WTC11 (cell line): ENCODE measurements around the gene HDHD5.

Source experiments
- ATF2 ChIP-seq: sonication (generic); formaldehyde crosslinking; IDR thresholded peaks from 2 replicates; pipeline ENCODE4 v1.8.1; 2022; ENCODE audit warnings: low read depth, missing genetic modification reagents, borderline replicate concordance
- CBFB ChIP-seq: sonication (generic); formaldehyde crosslinking; IDR thresholded peaks from 2 replicates; pipeline ENCODE4 v1.8.1; 2022; ENCODE audit warnings: mild to moderate bottlenecking, low read depth, missing genetic modification reagents
- FOXJ3 ChIP-seq: sonication (generic); formaldehyde crosslinking; IDR thresholded peaks from 2 replicates; pipeline ENCODE4 v1.9.0; 2021; ENCODE audit warnings: missing genetic modification reagents, mild to moderate bottlenecking, borderline replicate concordance
- FOXP1 ChIP-seq: sonication (generic); formaldehyde crosslinking; IDR thresholded peaks from 2 replicates; pipeline ENCODE4 v1.8.0; 2022; ENCODE audit warnings: missing genetic modification reagents, mild to moderate bottlenecking, moderate library complexity, borderline replicate concordance
- MAX ChIP-seq: sonication (generic); formaldehyde crosslinking; IDR thresholded peaks from 2 replicates; pipeline ENCODE4 v1.8.0; 2022; ENCODE audit warnings: mild to moderate bottlenecking, missing genetic modification reagents
- MYBL2 ChIP-seq: sonication (generic); formaldehyde crosslinking; IDR thresholded peaks from 2 replicates; pipeline ENCODE4 v1.8.1; 2023; ENCODE audit warnings: mild to moderate bottlenecking, moderate library complexity, missing genetic modification reagents
- SP1 ChIP-seq: sonication (generic); formaldehyde crosslinking; conservative IDR thresholded peaks from 2 replicates; pipeline ENCODE4 v1.8.1; 2022; ENCODE audit warnings: missing genetic modification reagents
- TP53 ChIP-seq: sonication (generic); formaldehyde crosslinking; IDR thresholded peaks from 2 replicates; pipeline ENCODE4 v1.8.1; 2023; ENCODE audit warnings: mild to moderate bottlenecking, missing genetic modification reagents
- ZNF317 ChIP-seq: sonication (generic); formaldehyde crosslinking; IDR thresholded peaks from 2 replicates; pipeline ENCODE4 v1.8.1; 2023; ENCODE audit warnings: low read depth, mild to moderate bottlenecking, moderate library complexity, missing genetic modification reagents, borderline replicate concordance
- TF ChIP-seq, protein P1 (sequence below): sonication (generic); formaldehyde crosslinking; IDR thresholded peaks from 2 replicates; pipeline ENCODE4 v1.8.1; 2023; ENCODE audit warnings: mild to moderate bottlenecking, missing genetic modification reagents
- TF ChIP-seq, protein P2 (sequence below): fragments of 200-600 bp; IDR thresholded peaks from 2 replicates; pipeline ENCODE4 v1.8.0; 2022; ENCODE audit warnings: antibody characterized with exemption
- TF ChIP-seq, protein P3 (sequence below): sonication (generic); formaldehyde crosslinking; IDR thresholded peaks from 2 replicates; pipeline ENCODE4 v1.8.1; 2022; ENCODE audit warnings: missing genetic modification reagents, borderline replicate concordance
- TF ChIP-seq, protein P4 (sequence below): sonication (generic); formaldehyde crosslinking; conservative IDR thresholded peaks from 2 replicates; pipeline ENCODE4 v1.8.1; 2022; ENCODE audit warnings: mild to moderate bottlenecking, missing genetic modification reagents
- TF ChIP-seq, protein P5 (sequence below): sonication (generic); formaldehyde crosslinking; IDR thresholded peaks from 2 replicates; pipeline ENCODE4 v1.8.1; 2023; ENCODE audit warnings: mild to moderate bottlenecking, missing genetic modification reagents, borderline replicate concordance

GRCh38 chr22:17121233-17122195, 37.6 kb downstream of the HDHD5 start, which contains the start of gene TMEM121B:
- TF ChIP-seq ATF2 (CRISPR knock-in tag) (no peak), MYBL2 (CRISPR knock-in tag) (no peak; the same call in 1 of the 2 replicates), FOXJ3 (no peak), SP1 (peak; percentile 61; the same call in 1 of the 2 replicates), CBFB (CRISPR knock-in tag) (no peak), TP53 (CRISPR knock-in tag) (no peak), ZNF317 (CRISPR knock-in tag) (no peak), MAX (CRISPR knock-in tag) (peak; percentile 65), FOXP1 (CRISPR knock-in tag) (no peak; the same call in 1 of the 2 replicates)
- TF ChIP-seq, protein P1, sequence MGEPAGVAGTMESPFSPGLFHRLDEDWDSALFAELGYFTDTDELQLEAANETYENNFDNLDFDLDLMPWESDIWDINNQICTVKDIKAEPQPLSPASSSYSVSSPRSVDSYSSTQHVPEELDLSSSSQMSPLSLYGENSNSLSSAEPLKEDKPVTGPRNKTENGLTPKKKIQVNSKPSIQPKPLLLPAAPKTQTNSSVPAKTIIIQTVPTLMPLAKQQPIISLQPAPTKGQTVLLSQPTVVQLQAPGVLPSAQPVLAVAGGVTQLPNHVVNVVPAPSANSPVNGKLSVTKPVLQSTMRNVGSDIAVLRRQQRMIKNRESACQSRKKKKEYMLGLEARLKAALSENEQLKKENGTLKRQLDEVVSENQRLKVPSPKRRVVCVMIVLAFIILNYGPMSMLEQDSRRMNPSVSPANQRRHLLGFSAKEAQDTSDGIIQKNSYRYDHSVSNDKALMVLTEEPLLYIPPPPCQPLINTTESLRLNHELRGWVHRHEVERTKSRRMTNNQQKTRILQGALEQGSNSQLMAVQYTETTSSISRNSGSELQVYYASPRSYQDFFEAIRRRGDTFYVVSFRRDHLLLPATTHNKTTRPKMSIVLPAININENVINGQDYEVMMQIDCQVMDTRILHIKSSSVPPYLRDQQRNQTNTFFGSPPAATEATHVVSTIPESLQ (CRISPR knock-in tag) = no peak
- TF ChIP-seq, protein P2, sequence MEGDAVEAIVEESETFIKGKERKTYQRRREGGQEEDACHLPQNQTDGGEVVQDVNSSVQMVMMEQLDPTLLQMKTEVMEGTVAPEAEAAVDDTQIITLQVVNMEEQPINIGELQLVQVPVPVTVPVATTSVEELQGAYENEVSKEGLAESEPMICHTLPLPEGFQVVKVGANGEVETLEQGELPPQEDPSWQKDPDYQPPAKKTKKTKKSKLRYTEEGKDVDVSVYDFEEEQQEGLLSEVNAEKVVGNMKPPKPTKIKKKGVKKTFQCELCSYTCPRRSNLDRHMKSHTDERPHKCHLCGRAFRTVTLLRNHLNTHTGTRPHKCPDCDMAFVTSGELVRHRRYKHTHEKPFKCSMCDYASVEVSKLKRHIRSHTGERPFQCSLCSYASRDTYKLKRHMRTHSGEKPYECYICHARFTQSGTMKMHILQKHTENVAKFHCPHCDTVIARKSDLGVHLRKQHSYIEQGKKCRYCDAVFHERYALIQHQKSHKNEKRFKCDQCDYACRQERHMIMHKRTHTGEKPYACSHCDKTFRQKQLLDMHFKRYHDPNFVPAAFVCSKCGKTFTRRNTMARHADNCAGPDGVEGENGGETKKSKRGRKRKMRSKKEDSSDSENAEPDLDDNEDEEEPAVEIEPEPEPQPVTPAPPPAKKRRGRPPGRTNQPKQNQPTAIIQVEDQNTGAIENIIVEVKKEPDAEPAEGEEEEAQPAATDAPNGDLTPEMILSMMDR = no peak
- TF ChIP-seq, protein P3, sequence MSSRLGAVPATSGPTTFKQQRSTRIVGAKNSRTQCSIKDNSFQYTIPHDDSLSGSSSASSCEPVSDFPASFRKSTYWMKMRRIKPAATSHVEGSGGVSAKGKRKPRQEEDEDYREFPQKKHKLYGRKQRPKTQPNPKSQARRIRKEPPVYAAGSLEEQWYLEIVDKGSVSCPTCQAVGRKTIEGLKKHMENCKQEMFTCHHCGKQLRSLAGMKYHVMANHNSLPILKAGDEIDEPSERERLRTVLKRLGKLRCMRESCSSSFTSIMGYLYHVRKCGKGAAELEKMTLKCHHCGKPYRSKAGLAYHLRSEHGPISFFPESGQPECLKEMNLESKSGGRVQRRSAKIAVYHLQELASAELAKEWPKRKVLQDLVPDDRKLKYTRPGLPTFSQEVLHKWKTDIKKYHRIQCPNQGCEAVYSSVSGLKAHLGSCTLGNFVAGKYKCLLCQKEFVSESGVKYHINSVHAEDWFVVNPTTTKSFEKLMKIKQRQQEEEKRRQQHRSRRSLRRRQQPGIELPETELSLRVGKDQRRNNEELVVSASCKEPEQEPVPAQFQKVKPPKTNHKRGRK (CRISPR knock-in tag) = no peak
- TF ChIP-seq, protein P4, sequence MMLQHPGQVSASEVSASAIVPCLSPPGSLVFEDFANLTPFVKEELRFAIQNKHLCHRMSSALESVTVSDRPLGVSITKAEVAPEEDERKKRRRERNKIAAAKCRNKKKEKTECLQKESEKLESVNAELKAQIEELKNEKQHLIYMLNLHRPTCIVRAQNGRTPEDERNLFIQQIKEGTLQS (CRISPR knock-in tag) = no peak
- TF ChIP-seq, protein P5, sequence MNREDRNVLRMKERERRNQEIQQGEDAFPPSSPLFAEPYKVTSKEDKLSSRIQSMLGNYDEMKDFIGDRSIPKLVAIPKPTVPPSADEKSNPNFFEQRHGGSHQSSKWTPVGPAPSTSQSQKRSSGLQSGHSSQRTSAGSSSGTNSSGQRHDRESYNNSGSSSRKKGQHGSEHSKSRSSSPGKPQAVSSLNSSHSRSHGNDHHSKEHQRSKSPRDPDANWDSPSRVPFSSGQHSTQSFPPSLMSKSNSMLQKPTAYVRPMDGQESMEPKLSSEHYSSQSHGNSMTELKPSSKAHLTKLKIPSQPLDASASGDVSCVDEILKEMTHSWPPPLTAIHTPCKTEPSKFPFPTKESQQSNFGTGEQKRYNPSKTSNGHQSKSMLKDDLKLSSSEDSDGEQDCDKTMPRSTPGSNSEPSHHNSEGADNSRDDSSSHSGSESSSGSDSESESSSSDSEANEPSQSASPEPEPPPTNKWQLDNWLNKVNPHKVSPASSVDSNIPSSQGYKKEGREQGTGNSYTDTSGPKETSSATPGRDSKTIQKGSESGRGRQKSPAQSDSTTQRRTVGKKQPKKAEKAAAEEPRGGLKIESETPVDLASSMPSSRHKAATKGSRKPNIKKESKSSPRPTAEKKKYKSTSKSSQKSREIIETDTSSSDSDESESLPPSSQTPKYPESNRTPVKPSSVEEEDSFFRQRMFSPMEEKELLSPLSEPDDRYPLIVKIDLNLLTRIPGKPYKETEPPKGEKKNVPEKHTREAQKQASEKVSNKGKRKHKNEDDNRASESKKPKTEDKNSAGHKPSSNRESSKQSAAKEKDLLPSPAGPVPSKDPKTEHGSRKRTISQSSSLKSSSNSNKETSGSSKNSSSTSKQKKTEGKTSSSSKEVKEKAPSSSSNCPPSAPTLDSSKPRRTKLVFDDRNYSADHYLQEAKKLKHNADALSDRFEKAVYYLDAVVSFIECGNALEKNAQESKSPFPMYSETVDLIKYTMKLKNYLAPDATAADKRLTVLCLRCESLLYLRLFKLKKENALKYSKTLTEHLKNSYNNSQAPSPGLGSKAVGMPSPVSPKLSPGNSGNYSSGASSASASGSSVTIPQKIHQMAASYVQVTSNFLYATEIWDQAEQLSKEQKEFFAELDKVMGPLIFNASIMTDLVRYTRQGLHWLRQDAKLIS (CRISPR knock-in tag) = no peak
